HFF-Myc (cell line): Measurements from ENCODE around the gene CNTN5.
"Not testable (repeated sequence)": the region's sequence is repeated elsewhere in the genome, so short reads cannot be mapped to it uniquely, and the experiment has no call there.

Experiments
- DNase-seq: peaks from one replicate; pipeline ENCODE4 v3.0.0-alpha.2; 2011; ENCODE audit warnings: low read depth; ENCODE audit errors: extremely low read depth
- H3K4me3 ChIP-seq: replicated peaks from 2 replicates; pipeline ENCODE4 v1.5.1; 2011; ENCODE audit warnings: low read depth, mild to moderate bottlenecking, control low read depth, low read length
- CTCF ChIP-seq: IDR thresholded peaks from 2 replicates; pipeline ENCODE4 v1.5.1; 2012; ENCODE audit warnings: mild to moderate bottlenecking, low read depth, low read length, control low read depth; ENCODE audit errors: missing control alignments

CNTN5 gene

GRCh38 chr11:100247704-100248103 lies 1227.0 kb downstream of the CNTN5 start:
- no peak overlapping the region for H3K4me3 ChIP-seq
- no peak for TF ChIP-seq CTCF
- DNase-seq, result no peak

GRCh38 chr11:100257238-100257803 lies 1236.6 kb downstream of the CNTN5 start:
- not testable (repeated sequence) for H3K4me3 ChIP-seq, DNase-seq

DNA sequence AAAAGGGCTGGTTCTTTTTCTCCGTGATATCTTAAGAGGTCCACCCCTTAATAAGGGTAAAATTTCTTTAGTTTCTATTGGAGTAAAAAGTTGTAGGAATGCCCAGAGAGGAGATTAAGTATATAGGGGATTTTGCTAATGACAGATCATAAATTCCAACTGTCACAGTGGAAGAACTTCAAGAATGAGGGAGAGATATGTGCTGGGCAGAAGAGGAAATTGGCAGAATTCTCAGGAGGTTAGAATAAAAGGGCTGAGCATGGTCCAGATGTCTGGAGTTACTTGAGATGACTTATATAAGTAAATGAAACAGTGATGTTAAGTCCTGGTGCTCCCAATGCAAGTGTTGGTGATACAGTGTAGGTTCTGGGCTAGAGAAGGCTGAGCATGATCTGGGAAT lies 1248.8 kb downstream of the CNTN5 start:
- no peak overlapping the region for H3K4me3 ChIP-seq
- no peak for TF ChIP-seq CTCF
- no peak for DNase-seq

GRCh38 chr11:100273066-100273815 lies 1252.5 kb downstream of the CNTN5 start:
- no peak overlapping the region for H3K4me3 ChIP-seq
- no peak for DNase-seq
- TF ChIP-seq CTCF, result no peak

GRCh38 chr11:100274466-100274865 lies 1253.7 kb downstream of the CNTN5 start:
- H3K4me3 ChIP-seq, DNase-seq: not testable (repeated sequence)

DNA sequence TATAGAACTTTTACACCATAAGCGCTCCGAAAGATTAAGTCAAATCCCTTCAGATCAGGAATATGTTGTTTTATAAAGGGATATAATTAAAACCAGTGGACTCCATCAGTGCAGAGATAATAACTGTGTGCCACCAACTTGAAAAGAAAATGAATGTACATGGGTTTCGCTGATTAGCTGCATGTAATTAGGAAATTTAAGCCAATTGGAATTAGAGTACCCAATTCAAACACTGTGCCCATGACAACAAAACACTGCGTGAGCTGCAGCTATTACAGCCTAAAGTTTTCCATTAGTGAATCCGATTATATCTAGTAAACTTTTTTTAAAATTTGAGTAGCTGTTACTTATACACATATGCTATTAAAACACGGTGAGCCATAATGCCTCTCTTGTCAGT lies 1274.0 kb downstream of the CNTN5 start:
- TF ChIP-seq CTCF, result no peak
- DNase-seq, result no peak
- H3K4me3 ChIP-seq, result no peak overlapping the region

DNA sequence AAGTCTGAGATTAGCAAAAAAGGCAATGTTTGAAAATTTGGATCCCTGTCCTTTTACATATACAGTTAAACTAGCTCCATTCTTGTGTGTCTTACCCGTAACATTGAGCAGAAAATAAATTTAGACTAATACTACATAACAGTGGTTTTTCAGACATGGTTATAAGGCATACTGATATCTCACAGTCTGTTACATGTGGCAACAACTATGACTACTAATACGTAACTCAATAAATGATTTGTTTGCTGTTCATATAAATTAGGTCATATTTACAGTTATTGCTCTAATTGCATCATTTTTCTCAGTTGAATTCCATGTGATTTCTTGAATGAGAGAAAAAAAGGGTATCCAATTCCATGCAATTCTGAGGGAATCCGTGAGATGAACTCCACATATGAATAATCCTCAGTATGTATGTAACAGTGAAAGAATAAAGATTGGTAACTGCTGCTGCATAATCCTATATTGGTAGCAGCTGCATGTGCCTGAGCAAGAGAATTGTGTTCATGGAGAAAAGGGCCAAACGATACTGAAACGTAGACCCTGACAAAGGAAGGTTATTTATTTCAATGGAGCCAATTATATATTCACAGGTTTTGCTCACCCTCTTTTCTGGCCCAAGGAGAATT lies 1275.4 kb downstream of the CNTN5 start:
- DNase-seq, result no peak
- no peak overlapping the region for H3K4me3 ChIP-seq
- TF ChIP-seq CTCF, result no peak
